ENCODE data around the gene SARDH.

Gene SARDH

DNA sequence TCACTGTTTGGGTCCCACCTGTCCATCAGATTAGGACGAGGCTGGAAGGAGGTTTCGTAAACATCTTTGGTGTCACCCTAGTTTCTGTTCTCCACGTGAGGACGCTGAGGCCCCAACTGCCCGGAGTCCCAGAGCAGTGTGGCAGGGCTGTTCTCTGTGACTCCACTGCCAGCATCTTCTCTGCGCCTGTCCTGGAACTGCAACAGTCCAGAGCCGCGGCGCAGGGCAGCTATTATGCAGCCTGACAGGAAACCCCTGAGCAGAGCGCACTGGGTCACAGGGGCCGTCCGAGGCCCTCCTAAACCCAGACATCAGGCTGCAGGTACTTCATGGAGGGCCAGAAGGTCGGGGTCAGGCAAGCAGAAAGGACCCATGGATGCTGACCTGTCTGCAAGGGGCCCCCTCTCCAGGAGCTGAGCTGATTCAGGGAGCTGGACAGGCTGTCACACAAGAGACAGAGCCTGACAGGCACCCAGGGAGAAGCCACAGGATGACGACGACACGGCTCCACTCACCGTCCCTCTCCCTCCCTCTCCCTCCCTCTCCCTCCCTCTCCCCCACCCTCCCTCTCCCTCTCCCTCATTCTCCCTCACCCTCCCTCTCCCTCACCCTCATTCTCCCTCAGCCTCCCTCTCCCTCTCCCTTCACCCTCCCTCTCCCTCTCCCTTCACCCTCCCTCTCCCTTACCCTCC lies 70.2 kb downstream of the SARDH start:
- DNase-seq (ENCODE audit: low read depth) = no peak

GRCh38 chr9:133666845-133667244 lies 71.3 kb downstream of the SARDH start:
- DNase-seq (ENCODE audit: low read depth) = no peak

DNA sequence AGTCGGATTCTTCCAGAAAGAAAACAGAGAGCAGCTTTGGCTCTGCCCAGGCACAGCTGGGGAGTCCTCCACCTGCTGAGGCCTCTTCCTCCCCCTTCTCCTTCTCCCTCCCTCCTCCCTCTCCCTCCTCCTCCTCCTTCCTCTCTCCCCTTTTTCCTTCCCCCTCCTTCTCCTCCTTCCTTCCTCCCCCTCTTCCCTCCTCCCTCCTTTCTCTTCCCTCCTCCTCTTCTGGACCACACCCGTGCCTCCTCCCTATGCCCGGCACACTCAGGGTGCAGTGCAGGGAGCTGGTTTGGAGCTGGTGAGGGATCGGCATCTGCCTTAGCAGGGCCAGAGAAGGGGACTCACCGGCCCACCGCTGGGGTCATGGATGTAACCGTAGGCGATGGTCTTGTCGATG lies 71.8 kb downstream of the SARDH start:
- DNase-seq (ENCODE audit: low read depth) = no peak

GRCh38 chr9:133665535-133665934 lies 72.6 kb downstream of the SARDH start:
- no peak for DNase-seq (ENCODE audit: low read depth)

- DNase-seq (ENCODE audit: low read depth) = no peak
Measured at GRCh38 chr9:133665096-133665495, 73.1 kb downstream of the SARDH start.

GRCh38 chr9:133664173-133665050 lies 73.7 kb downstream of the SARDH start:
- no peak for DNase-seq (ENCODE audit: low read depth)

GRCh38 chr9:133661846-133662540 lies 76.2 kb downstream of the SARDH start:
- no peak for DNase-seq (ENCODE audit: low read depth)

- no peak for DNase-seq (ENCODE audit: low read depth)
Measured at GRCh38 chr9:133659516-133659915, 78.6 kb downstream of the SARDH start.

GRCh38 chr9:133658442-133659431 lies 79.4 kb downstream of the SARDH start:
- peak; percentile 50 for DNase-seq (ENCODE audit: low read depth)

- DNase-seq (ENCODE audit: low read depth) = no peak
Measured at GRCh38 chr9:133657120-133657661, 81.0 kb downstream of the SARDH start.

DNA sequence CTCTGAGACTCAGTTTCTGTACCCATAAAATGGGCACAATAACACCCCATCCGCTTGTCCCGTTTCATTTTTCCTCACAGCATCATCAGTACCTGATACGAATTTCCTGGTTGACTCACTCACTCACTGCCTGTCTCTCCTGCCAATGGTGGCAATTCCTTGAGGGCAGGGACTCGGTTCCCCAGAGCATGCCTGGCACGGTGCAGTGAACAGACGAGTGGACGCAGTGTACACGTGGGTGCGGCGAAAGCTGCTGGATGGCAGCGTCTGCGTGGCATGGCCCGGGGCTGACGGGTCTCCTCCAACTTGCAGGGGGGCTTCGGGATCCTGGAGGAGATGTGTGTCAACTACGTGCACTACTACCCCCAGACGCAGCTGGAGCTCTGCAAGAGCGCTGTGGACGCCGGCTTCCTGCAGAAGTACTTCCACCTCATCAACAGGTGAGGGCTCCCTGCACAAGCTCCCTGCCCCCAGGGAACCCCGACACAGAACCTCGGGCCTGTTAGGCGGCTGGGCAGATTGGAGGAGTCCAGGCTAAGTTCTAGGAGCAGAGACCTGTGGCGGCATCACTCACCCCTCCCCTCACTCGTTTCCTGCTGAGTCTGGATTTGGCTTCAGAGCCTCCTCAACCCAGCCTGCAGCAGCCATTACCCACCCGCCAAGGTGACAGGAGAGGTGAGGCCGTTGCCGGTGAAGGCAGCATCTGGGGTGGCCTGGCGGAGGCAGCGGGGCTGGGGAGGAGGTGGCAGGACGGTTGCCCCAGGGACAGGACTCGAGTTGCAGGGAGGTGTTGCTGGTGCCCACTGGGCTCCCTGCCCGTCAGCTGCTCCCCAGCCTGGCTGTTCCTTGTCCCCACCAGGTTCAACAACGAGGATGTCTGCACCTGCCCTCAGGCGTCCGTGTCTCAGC lies 81.7 kb downstream of the SARDH start:
- no peak for DNase-seq (ENCODE audit: low read depth)

DNA sequence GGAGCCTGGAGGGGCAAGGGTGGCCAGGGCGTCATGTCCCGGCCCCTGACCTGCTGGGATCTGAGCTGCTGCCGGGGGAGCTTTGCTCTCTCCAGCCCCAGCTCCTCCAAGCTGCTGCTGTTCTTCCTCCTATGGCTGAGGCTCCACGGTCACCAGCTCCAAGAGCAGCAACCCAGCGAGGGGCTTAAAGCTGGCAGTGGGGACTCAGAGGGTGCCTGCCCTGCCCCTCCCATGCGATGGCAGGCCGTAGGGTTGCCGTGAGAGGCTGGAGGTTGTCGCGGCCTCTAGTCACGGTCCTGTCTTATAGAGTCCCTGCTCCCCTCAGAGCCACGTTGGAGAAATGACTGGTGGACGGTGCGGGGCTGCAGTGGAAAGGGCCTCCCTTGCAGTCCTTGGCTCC lies 82.5 kb downstream of the SARDH start:
- no peak for DNase-seq (ENCODE audit: low read depth)

DNA sequence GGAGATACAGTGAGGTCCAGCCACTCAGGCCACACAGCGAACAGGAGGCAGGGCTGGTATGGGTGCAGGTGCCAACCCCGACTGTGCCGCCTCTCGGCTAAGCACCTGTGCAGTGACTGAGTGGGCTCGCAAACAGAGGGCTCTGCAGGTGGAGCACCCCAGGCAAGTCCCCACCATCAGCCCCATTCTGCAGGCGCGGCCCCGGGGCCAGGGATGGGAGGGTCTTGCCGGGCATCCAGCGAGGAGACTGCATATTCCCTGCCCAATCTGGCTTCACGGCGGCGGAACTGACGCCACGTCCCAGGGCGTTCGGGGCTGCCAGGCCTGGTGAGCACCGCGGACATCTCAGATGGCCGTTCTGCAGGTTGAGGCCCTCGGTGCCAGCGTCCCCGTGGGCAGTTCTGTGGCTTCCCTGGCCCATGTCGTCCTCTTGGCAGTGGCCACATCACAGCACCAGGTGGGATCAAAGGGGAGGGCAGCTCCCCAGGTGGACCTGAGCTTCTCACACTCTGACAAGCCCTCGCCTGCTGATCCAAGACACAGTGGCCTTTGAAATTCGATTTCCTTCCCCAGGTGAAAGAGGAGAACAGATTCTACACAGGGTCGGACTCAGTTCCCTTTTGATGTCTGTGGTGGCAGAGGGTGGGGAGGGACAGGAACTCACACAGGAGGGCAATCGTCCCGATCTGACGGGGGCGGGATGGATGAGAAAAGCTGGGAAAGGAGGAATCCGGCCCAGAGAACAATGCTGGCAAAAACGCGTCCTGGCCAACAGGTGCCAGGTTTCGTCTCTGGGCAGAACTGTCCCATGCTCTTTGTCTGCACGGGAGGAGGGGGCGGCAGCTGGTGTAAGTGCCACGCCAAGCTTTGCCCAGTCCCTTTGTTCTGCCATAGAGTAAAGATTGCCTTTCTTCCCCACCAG lies 83.2 kb downstream of the SARDH start:
- no peak for DNase-seq (ENCODE audit: low read depth)

GRCh38 chr9:133653638-133654037 lies 84.5 kb downstream of the SARDH start:
- DNase-seq (ENCODE audit: low read depth) = no peak

- DNase-seq (ENCODE audit: low read depth) = no peak
Measured at GRCh38 chr9:133650026-133650425, 88.1 kb downstream of the SARDH start.

DNA sequence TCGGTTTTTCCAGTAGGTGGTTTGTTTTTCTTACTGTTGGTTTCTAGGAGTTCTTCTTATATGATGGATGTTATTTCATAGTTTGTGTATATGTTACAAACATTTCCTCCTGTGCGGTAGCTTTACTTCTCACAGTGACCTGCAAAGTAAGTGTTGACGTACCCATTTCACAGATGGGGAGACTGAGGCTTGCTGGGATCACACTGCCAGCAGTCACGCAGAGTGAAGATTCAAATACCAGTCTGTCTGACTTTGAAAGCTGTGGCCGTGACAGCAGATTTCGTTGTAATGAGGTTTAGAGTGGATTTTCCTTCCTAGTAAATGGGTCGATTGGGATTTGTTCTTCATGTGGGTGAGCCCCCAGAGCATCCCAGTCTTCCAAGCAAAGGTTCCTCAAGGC lies 89.0 kb downstream of the SARDH start:
- DNase-seq (ENCODE audit: low read depth) = no peak

DNA sequence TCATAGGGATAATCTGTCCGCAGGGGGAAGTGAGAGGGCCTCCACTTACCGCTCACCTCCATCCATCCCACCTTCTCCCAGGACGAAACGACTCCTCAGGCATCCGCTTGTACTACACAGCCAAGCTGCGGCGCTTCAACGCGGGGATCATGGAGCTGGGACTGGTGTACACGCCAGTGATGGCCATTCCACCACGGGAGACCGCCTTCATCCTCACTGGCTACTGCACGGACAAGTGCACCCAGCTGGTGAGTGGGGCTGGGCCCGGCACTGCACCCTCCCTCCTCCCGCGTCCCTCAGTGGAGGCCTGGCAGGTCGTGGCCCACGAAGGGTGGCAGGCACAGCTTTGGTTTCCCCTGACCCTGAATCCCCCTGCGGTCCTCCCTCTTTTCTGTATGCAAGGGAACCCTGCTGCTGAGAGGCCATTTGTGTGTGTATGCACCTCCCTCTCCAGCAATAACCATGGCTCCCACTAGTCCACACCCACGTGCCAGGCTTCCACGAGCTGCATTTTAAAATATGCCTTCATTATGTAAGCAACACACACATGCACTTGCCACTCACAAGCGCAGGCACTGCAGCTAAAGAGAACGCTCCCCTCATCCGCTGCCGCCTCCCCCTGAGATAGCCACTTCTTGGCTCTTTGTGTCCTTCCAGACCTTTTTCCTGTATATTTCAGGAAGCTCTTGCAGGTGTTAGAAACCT lies 90.2 kb downstream of the SARDH start:
- DNase-seq (ENCODE audit: low read depth) = no peak

GRCh38 chr9:133647148-133647547 lies 91.0 kb downstream of the SARDH start:
- no peak for DNase-seq (ENCODE audit: low read depth)

Measured in EH (cell line).